ENCODE results near the gene TOP1.

Gene TOP1

DNA sequence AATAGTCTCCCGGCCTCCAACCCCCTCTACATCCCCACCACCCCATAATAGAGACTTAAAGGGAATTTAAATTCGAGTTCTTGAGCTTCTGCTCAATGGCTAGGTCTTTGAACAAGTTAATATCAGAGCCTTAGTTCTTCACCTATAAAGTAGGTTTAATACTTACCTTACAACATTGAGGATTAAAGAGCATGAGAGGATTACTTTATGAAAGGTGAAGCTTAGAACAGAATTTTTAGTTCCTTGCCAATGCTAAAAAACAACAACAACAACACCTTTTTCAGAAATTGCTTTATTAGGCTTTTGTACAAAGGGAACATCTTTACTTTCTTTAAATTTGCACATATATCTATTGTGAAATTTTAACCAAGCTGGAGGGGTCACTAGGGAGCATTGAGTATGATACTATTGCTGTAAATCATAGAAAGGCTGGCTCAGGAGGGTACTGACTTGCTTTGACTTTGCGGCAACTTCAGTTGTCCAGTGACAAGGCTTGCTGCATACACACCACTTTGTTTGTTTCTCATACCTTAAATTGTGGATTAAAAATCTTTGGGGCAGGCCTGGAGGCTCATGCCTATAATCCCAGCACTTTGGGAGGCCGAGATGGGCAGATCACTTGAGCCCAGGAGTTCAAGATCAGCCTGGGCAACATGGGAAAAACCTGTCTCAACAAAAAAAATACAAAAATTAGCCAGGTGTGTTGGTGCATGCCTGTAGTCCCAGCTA lies 9.7 kb downstream of the TOP1 start:
- no peak for DNase-seq

- DNase-seq = no peak
Measured at GRCh38 chr20:41038878-41039404, 10.3 kb downstream of the TOP1 start.

GRCh38 chr20:41040855-41041254 lies 12.2 kb downstream of the TOP1 start:
- no peak for DNase-seq

GRCh38 chr20:41041693-41042092 lies 13.1 kb downstream of the TOP1 start:
- no peak for DNase-seq

GRCh38 chr20:41044409-41045062 lies 15.9 kb downstream of the TOP1 start:
- no peak for DNase-seq

GRCh38 chr20:41045671-41046070 lies 17.0 kb downstream of the TOP1 start:
- no peak for DNase-seq

- peak; percentile 37 for DNase-seq
Measured at GRCh38 chr20:41046716-41047115, 18.1 kb downstream of the TOP1 start.

GRCh38 chr20:41047279-41047974 lies 18.8 kb downstream of the TOP1 start:
- DNase-seq = no peak

GRCh38 chr20:41047975-41048305 lies 19.3 kb downstream of the TOP1 start:
- DNase-seq = peak; percentile 85

DNA sequence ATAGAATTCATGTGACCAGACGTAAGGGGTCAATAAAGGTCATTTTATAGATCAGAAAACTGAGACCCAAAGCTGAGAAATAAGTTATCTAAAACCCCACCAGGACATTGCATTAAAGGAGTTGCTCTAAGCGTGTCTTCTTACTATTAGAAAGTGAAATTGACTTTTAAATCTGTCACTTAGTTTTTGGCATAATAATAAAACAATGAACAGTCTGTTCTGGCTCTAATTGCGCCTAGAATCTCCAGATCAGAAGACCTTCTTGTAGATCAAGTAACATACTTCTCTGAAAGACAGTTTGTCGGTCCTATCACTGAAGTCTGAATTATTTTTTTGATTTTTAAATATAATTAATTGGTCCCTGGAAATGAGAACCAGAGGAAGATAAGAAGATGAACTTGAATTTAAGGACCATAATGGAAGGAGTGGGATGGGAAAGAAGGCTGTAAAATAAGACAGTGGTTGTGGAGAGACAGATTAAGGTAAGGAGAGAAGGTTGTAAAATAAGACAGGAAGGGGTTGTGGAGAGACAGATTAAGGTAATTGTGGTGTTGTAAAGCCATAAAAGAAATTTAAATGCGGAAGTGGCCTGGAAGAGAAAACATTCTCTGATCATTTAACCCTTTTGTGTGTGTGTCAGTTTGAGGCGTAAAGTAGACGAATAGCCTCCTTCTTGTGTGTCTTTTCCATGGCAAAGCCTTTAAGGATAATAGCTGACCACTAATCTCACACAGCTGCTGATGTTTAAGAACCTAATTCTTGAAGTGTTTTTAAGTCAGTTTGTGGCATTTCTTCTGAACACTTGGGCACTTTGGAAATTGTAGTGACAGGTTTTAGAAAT lies 20.1 kb downstream of the TOP1 start:
- peak; percentile 89 for DNase-seq

DNA sequence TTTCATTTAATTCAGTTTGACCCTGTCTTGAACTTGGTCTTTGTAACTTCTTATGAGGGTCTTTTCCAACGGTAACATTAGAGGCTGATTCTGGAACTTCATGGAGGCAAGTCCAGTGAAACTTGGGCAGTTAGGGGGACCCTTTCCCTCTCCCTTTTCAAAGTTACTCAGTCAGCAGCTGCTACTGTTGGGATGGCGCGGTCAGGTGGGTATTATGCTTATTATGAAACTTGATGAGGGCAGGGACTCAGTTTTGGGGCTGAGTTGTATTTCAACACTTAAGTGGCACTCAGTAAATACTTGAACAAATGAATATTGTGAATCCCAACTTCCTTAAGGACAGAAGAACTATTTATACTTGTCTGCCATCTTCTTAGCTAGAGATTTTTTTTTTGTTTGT lies 20.8 kb downstream of the TOP1 start:
- DNase-seq = no peak

DNA sequence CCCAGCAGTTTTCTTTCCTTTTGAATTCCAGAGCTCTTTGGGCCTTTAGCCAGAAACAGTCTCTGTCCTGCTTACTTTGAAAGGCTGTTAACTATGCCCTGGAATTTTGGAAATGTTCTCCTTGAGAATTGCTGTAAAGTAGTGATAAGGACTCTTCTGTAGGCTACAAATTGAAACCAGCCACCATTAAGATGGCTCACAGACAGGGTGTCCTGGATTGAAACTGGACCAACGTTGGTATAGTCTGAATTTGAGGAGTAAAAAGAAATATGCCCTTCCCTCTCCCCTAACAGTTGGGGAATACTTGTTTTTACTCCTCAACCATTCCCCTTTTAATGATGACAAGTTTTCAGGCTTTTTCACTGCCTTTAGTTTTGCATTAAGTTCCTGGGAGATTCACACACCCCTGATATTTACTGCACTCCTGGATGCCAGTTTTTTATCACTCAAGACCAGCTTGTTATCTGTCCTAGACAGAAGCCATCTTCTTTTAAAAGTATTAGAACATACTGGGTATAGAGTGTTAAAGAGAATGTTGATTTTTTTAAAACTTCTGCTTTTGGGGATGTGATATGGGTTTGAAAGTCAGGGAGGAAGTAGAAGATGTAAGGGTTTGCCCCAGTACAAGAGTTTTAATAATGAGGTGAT lies 21.9 kb downstream of the TOP1 start:
- peak; percentile 96 for DNase-seq

DNA sequence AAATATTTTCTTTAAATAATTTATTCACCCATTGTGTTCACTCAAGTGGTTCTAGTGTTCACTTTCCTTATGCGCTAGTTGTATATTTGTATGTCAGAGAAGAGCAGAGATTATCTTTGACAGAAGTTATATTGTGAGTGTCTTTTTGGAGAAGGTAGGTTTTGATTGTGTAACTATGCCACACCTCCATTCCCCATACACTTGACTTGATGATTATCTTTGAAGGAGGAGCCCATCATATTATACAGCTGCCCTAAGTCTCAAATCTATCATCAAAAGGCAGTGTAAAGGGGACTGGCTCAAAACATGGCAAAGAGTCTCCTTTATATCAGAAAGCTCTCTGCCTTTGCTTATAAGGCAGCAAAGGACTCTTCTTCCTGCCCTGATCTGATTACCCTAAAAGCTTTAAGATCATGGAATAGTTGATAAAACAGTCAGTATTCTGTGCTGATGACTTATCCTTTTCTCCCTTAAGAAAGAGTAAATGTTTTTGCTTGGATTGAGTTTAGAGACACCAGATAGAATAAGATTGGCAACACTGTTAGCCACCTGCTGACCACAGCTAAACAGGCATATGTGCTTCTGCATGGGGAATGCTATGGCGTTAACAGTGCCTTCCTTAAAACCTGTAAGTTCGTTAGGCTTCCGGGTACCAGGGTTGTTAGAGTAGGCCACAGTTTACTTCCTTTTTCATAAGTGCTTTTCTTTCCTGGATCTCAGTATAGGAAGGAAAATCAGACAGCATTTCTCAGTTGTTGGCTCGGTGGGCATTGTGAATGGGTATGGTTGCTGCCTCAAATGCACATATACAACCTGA lies 22.6 kb downstream of the TOP1 start:
- DNase-seq = peak; percentile 74

DNA sequence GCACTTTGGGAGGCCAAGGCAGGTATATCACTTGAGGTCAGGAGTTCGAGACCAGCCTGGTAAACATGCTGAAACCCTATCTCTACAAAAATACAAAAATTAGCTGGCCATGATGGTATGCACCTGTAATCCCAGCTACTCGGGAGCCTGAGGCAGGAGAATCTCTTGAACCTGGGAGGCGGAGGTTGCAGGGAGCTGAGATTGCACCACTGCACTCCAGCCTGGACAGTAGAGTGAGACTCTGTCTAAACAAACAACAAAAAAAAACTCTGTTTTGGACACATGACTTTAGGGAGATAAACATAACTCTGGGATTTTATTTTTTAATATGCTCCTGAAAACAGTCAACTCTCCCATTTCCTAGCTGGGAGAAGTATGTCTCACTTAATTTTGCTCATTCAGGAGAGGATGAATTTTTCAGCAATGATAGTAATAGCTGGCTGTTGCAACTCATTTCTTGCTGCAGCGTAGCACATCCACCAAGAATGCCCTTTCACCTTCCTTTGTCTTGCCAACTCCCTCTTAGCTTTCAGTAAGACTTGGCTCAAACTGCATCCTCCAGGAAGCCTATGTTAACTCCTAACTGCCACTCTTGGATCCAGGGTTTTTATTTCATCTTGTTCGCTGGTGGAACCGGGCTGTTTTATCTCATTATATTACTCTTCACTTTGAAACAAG lies 24.3 kb downstream of the TOP1 start:
- no peak for DNase-seq

DNA sequence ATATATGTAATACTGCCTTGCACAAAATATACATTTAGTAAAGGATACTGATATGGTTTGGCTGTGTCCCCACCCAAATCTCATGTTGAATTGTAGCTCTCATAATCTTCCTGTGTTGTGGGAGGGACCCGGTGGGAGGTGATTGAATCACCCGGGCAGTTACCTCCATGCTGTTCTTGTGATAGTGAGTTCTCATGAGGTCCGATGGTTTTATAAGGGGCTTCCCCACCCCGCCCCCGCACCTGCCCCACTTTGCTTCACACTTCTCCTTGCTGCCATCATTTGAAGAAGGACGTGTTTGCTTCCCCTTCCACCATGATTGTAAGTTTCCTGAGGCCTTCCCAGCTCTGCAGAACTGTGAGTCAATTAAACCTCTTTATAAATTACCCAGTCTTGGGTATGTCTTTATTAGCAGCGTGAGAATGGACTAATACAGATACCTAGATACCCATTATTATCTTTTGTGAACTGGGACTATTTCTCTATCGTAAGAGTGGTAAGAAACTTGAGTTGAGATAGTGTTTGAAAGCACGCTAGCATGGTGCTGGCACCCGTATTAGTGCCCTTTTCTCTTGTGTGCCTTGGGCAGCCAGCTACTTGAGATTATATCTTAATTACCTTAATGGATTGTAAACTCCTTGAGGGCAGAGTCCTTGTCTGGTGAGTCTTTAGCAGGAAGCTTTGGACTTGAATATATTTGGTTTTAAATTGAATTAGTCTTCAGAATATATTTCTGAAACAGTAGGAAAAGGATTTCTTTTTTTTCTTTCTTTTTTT lies 25.6 kb downstream of the TOP1 start:
- DNase-seq = no peak

DNA sequence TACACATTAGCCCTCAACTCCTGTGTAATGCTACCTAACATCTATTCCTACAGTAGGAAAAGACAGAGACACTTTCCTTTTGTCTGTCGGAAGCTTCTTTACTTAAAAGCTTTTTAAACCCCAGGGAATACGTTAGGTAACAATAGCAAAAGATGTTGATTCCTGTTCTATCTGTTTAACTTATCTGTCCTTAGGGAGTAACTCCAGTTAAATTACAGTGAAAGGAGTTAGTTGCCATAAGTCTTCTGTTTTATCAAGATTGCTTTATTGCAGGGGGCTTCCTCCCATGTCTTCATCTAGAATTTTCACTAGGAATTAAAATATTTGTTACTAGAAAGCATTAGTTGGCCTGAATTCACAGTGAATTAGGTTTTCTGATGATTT lies 26.2 kb downstream of the TOP1 start:
- no peak for DNase-seq

DNA sequence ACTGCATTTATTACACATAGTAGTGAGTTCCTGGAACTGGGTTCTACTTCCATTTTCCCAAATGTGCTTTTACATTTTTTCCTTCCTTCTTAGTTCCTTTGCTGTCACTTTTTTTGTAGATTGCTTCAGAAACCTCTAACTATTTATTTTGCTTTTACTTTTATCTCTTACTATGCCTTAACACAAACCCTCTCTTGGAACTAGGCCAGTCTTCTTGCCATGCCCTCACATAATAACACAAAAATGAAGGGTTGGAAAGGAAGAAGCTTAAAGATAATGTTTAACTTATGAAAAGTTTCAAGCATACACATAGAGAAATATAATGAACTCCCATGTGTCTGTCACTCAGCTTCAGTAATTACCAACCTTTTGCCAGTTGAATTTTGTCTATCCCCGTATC lies 27.1 kb downstream of the TOP1 start:
- DNase-seq = peak; percentile 42

GRCh38 chr20:41057999-41058673 lies 29.5 kb downstream of the TOP1 start:
- DNase-seq = no peak

All from OCI-M1 (cell line).